Endothelial cell of umbilical vein (primary cell): Measurements from ENCODE around the gene MRAP. TPM values are rescaled to one million over a fixed set of nuclear protein-coding genes. Genes with fewer than 3 reads are reported as not detected.

ENCODE experiments used
- BruUV-seq: library from RNA; stranded (reverse); fragments of 400-500 nt; replicated peaks from 2 replicates; lab custom pipeline; 2021; lab: Mats Ljungman, UMichigan
- CTCF ChIA-PET: fragments of 300-600, 350-600 bp; sonication (Branson Sonifier 250); formaldehyde crosslinking; loops from one replicate; lab custom pipeline; 2021; ENCODE audit warnings: antibody characterized with exemption, inconsistent platforms; lab: Charles Lee
- POLR2A ChIA-PET: fragments of 300-600, 350-600 bp; sonication (Branson Sonifier 250); formaldehyde crosslinking; loops from one replicate; lab custom pipeline; 2021; ENCODE audit warnings: antibody characterized with exemption, inconsistent platforms; lab: Charles Lee
- DNase-seq: peaks from one replicate; pipeline ENCODE4 v3.0.0-alpha.2; 2011; ENCODE audit warnings: low read depth, low spot score
- FAIRE-seq: peaks from 2 replicates; lab custom pipeline; 2011; peaks lifted over from hg19 to GRCh38; lab: Jason Lieb, UNC
- H2AFZ ChIP-seq: 2 replicates; pipeline ENCODE4 v1.6.0; 2012; ENCODE audit warnings: low read depth, low read length, control low read depth, inconsistent platforms
- H3K27ac ChIP-seq: 2 replicates; pipeline ENCODE4 v1.5.1; 2011; ENCODE audit warnings: low read depth, mild to moderate bottlenecking, control low read depth, low read length, moderate library complexity; ENCODE audit not compliant: insufficient read depth
- H3K27me3 ChIP-seq, 2 experiments: 2 replicates each; pipeline versions ENCODE4 v1.6.0 to v1.6.1; 2011; ENCODE audit warnings: low read length in 2 of 2, mixed read lengths in 1 of 2; ENCODE audit not compliant: control insufficient read depth in 2 of 2, insufficient read depth in 2 of 2
- H3K36me3 ChIP-seq, 2 experiments: 2 replicates in 1 of 2; 3 replicates in 1 of 2; pipeline ENCODE4 v1.5.1; 2011; ENCODE audit warnings: low read length in 2 of 2, mild to moderate bottlenecking in 1 of 2, moderate library complexity in 1 of 2; ENCODE audit not compliant: control insufficient read depth in 2 of 2, insufficient read depth in 2 of 2; ENCODE audit errors: extremely low read depth in 1 of 2
- H3K4me1 ChIP-seq: 3 replicates; pipeline ENCODE4 v1.5.1; 2011; ENCODE audit warnings: mild to moderate bottlenecking, low read length; ENCODE audit not compliant: control insufficient read depth, insufficient read depth; ENCODE audit errors: extremely low read depth
- H3K4me2 ChIP-seq: 2 replicates; pipeline ENCODE4 v1.6.1; 2011; ENCODE audit warnings: low read length, control low read depth, mixed read lengths; ENCODE audit not compliant: insufficient read depth
- H3K4me3 ChIP-seq, 3 experiments: fragments of 200-600 bp in 1 of 3; sonication (generic), shearing (Covaris generic) in 1 of 3; replicated peaks in 1 of 3; 2 replicates each; pipeline ENCODE4 v1.5.1; 2011 to 2016; ENCODE audit warnings: control low read depth in 3 of 3, low read length in 3 of 3, mild to moderate bottlenecking in 2 of 3, inconsistent platforms in 1 of 3, low read depth in 1 of 3, moderate library complexity in 1 of 3; ENCODE audit not compliant: insufficient read depth in 1 of 3
- H3K79me2 ChIP-seq: 2 replicates; pipeline ENCODE4 v1.6.0; 2012; ENCODE audit warnings: low read length, inconsistent platforms; ENCODE audit not compliant: control insufficient read depth, insufficient read depth
- H3K9ac ChIP-seq: replicated peaks from 2 replicates; pipeline ENCODE3; 2011; ENCODE audit warnings: low read length, control low read depth; ENCODE audit not compliant: insufficient read depth; ENCODE audit errors: extremely low read depth
- H3K9me1 ChIP-seq: replicated peaks from 3 replicates; pipeline ENCODE4 v1.6.0; 2011; ENCODE audit warnings: mild to moderate bottlenecking, low read length; ENCODE audit not compliant: control insufficient read depth, insufficient read depth; ENCODE audit errors: extremely low read depth
- H3K9me3 ChIP-seq: replicated peaks from 2 replicates; pipeline ENCODE4 v1.5.1; 2012; ENCODE audit warnings: low read length, inconsistent platforms; ENCODE audit not compliant: control insufficient read depth, insufficient read depth
- H4K20me1 ChIP-seq: replicated peaks from 2 replicates; pipeline ENCODE3; 2011; ENCODE audit warnings: mild to moderate bottlenecking, low read length; ENCODE audit not compliant: control insufficient read depth, insufficient read depth; ENCODE audit errors: extremely low read depth
- EZH2 ChIP-seq: IDR thresholded peaks from 2 replicates; pipeline ENCODE4 v1.6.1; 2012; ENCODE audit warnings: borderline replicate concordance, low read depth, mild to moderate bottlenecking, moderate library complexity, low read length, inconsistent platforms; ENCODE audit not compliant: severe bottlenecking
- FOS ChIP-seq: IDR thresholded peaks from 2 replicates; pipeline ENCODE4 v1.6.1; 2011; ENCODE audit warnings: mild to moderate bottlenecking, low read length, moderate library complexity, borderline replicate concordance; ENCODE audit not compliant: insufficient read depth
- GATA2 ChIP-seq: IDR thresholded peaks from 2 replicates; pipeline ENCODE4 v1.7.0; 2011; ENCODE audit warnings: low read depth, mild to moderate bottlenecking, moderate library complexity, mixed read lengths, low read length; ENCODE audit not compliant: insufficient read length, insufficient read depth
- JUN ChIP-seq: IDR thresholded peaks from 2 replicates; pipeline ENCODE4 v1.6.1; 2011; ENCODE audit warnings: borderline replicate concordance, low read depth; ENCODE audit not compliant: insufficient read length, insufficient read depth
- MAX ChIP-seq: IDR thresholded peaks from 2 replicates; pipeline ENCODE4 v1.6.1; 2011; ENCODE audit not compliant: insufficient read depth, insufficient read length
- MYC ChIP-seq: IDR thresholded peaks from one replicate; pipeline ENCODE4 v1.6.1; 2011; ENCODE audit warnings: mild to moderate bottlenecking, low read depth, low read length
- POLR2A ChIP-seq: IDR thresholded peaks from 2 replicates; pipeline ENCODE4 v1.6.1; 2012; ENCODE audit warnings: low read depth, mild to moderate bottlenecking, control low read depth, low read length
- POLR2AphosphoS5 ChIP-seq: IDR thresholded peaks from 2 replicates; pipeline ENCODE4 v1.6.1; 2012; ENCODE audit warnings: low read depth, mild to moderate bottlenecking, control low read depth, low read length, moderate library complexity; ENCODE audit not compliant: insufficient read depth
- dilution Hi-C: fragments of 300-500 bp; cut with MboI; formaldehyde crosslinking; loops from one replicate; pipeline ENCODE4 v1.15.0; 2019; ENCODE audit warnings: low sequenced_read_pairs; ENCODE audit not compliant: extremely low pct_ligation_motif_present
- intact Hi-C: fragments of 100-400 bp; cut with micrococcal nuclease; formaldehyde crosslinking; loops from one replicate; pipeline ENCODE4 v1.10.0; 2022
- polyA plus RNA-seq, 4 experiments: library from polyadenylated mRNA; depleted of rRNA in 3 of 4; stranded (reverse) in 3 of 4; unstranded in 1 of 4; fragments of >200 nt; gene quantifications; 2 replicates each; pipeline versions ENCODE4 v1.2.1 to v1.2.3, GENCODE V29; 2011 to 2012; ENCODE audit warnings: missing spikeins in 1 of 4
- total RNA-seq: library from RNA; stranded (reverse); gene quantifications from 2 replicates; pipeline ENCODE4 v1.2.3, GENCODE V29; 2021
- TF ChIP-seq, protein P1 (sequence below), 2 donors: IDR thresholded peaks; 1 replicate in 1 of 2; 2 replicates in 1 of 2; pipeline ENCODE4 v1.5.1; 2011; ENCODE audit warnings: low read length in 2 of 2, mild to moderate bottlenecking in 2 of 2, moderate library complexity in 2 of 2, control low read depth in 1 of 2, inconsistent platforms in 1 of 2, low read depth in 1 of 2; ENCODE audit not compliant: insufficient read depth in 1 of 2; ENCODE audit errors: extremely low read depth in 1 of 2

The MRAP gene
- total and polyA plus RNA-seq, 2 donors (not counting 3 experiments of a cell fraction or from before 2014, with no cell fraction given): not detected

GRCh38 chr21:32346951-32347350 lies 48.3 kb downstream of the MRAP start:
- FAIRE-seq: no peak

More at GRCh38 chr21:32346951-32347350, 48.3 kb downstream of the MRAP start:
- intact Hi-C loops: no loop called here
- Histone ChIP-seq H3K36me3 (peaks cover 25 to 59% of the 10 kb centered on the region in 2 experiments), H3K4me3 (no peak overlapping the region), H3K4me1 (no peaks in the 10 kb centered on the region), H4K20me1 (no peaks in the 10 kb centered on the region), H3K27me3 (no peaks in the 10 kb centered on the region), H3K27ac (no peak overlapping the region), H3K9me3 (peaks cover 5% of the 10 kb centered on the region), H3K4me2 (no peak overlapping the region), H3K9ac (no peak overlapping the region), H2AFZ (no peak overlapping the region), H3K79me2 (no peaks in the 10 kb centered on the region), H3K9me1 (no peaks in the 10 kb centered on the region)
- TF ChIP-seq JUN: no peak
- TF ChIP-seq POLR2A: no peak
- TF ChIP-seq GATA2: no peak
- no peak for TF ChIP-seq MAX
- TF ChIP-seq POLR2AphosphoS5: no peak
- TF ChIP-seq, protein P1, sequence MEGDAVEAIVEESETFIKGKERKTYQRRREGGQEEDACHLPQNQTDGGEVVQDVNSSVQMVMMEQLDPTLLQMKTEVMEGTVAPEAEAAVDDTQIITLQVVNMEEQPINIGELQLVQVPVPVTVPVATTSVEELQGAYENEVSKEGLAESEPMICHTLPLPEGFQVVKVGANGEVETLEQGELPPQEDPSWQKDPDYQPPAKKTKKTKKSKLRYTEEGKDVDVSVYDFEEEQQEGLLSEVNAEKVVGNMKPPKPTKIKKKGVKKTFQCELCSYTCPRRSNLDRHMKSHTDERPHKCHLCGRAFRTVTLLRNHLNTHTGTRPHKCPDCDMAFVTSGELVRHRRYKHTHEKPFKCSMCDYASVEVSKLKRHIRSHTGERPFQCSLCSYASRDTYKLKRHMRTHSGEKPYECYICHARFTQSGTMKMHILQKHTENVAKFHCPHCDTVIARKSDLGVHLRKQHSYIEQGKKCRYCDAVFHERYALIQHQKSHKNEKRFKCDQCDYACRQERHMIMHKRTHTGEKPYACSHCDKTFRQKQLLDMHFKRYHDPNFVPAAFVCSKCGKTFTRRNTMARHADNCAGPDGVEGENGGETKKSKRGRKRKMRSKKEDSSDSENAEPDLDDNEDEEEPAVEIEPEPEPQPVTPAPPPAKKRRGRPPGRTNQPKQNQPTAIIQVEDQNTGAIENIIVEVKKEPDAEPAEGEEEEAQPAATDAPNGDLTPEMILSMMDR (IDR thresholded peaks at IDR 0.05; ENCODE audit: extremely low read depth in 1 of 2, insufficient read depth in 1 of 2, low read depth in 1 of 2, low read length in 2 of 2): no peak
- TF ChIP-seq FOS: no peak
- TF ChIP-seq EZH2: no peak
- TF ChIP-seq MYC: no peak
- DNase-seq: no peak
- ChIA-PET POLR2A (no interaction called here), CTCF (no interaction called here)
- BruUV-seq: no TSS peak
- dilution Hi-C loops: no loop called here
